Renal cortical epithelial cell (primary cell): ENCODE results near the gene GRK6. TPM values are rescaled to one million over a fixed set of nuclear protein-coding genes. Genes with fewer than 3 reads are reported as not detected.

ENCODE experiments used
- DNase-seq: peaks from one replicate; pipeline ENCODE4 v3.0.0-alpha.2; 2011; ENCODE audit warnings: low read depth
- total RNA-seq: library from RNA; depleted of rRNA; stranded (reverse); fragments of >200 nt; gene quantifications from 2 replicates; pipeline ENCODE4 v1.2.3, GENCODE V29; 2014

GRK6 gene
- total RNA-seq, 1 donor from 2014 or later, result 21.3 TPM

GRCh38 chr5:177439518-177440053 is 13.1 kb downstream of the GRK6 start:
- no peak for DNase-seq

GRCh38 chr5:177440211-177440989 is 13.9 kb downstream of the GRK6 start:
- no peak for DNase-seq

- no peak for DNase-seq
These were observed 14.7 kb downstream of the GRK6 start for GRCh38 chr5:177440990-177441780.

- no peak for DNase-seq
These were observed 15.8 kb downstream of the GRK6 start for GRCh38 chr5:177442066-177442826.

GRCh38 chr5:177443144-177443983 is 16.9 kb downstream of the GRK6 start:
- no peak for DNase-seq

GRCh38 chr5:177444106-177445051 is 17.9 kb downstream of the GRK6 start:
- DNase-seq, result no peak

GRCh38 chr5:177445052-177445916 is 18.8 kb downstream of the GRK6 start:
- DNase-seq, result no peak

- DNase-seq, result no peak
These were observed 19.4 kb downstream of the GRK6 start for GRCh38 chr5:177445917-177446199.

GRCh38 chr5:177446200-177447065 is 20.0 kb downstream of the GRK6 start, which contains the start of gene PRR7:
TSS of gene PRR7 (plus strand) at chr5:177446814. CDS start at chr5:177455068, 8,254 bp downstream.
- DNase-seq, result no peak

GRCh38 chr5:177447066-177447610 is 20.7 kb downstream of the GRK6 start:
- no peak for DNase-seq

- peak; percentile 94 for DNase-seq
These were observed 21.3 kb downstream of the GRK6 start for GRCh38 chr5:177447611-177448243.

GRCh38 chr5:177448244-177448950 is 21.9 kb downstream of the GRK6 start:
- DNase-seq, result no peak

GRCh38 chr5:177449140-177450061 is 22.9 kb downstream of the GRK6 start:
- DNase-seq, result no peak

GRCh38 chr5:177450667-177451424 is 24.4 kb downstream of the GRK6 start:
- no peak for DNase-seq
